SH-SY5Y (cell line): ENCODE measurements around the gene CAMLG.

Experiments
- GATA2 ChIP-seq: IDR thresholded peaks from 2 replicates; pipeline ENCODE4 v1.6.1; 2011; ENCODE audit warnings: mild to moderate bottlenecking, low read depth, low read length
- GATA3 ChIP-seq: IDR thresholded peaks from 2 replicates; pipeline ENCODE4 v1.6.1; 2011; ENCODE audit warnings: low read depth, mild to moderate bottlenecking, low read length, moderate library complexity

Gene CAMLG

DNA sequence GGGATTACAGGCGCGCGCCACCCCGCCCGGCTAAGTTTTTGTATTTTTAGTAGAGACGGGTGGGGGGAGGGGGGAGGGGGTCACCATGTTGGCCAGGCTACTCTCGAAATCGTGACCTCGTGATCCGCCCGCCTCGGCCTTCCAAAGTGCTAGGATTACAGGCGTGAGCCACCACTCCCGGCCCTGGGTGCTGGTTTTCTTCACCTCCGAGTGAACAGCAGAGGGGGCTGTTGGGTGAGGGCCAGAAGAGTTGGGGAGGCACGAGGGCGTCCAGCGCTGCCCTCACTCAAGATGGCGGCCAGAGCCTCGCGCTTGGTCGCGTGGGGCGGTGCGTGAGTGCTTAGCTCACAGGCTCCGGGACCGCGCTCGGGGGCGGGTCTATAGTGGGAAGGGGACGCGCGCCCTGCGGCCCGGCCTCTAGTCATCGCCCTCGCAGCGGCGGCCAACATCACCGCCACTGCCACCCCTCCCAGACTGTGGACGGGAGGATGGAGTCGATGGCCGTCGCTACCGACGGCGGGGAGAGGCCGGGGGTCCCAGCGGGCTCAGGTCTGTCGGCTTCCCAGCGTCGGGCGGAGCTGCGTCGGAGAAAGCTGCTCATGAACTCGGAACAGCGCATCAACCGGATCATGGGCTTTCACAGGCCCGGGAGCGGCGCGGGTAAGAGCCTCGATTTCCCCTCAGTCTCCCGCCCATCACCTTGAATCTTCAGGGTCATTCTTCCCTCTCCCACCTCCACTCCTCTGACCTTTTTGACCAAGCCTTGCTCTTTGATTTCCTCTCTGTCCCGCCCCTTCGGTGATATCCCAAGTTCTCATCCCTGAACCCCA lies at the start of gene CAMLG:
TSS of gene CAMLG (plus strand) at position 416 of the 830 bp plus-strand sequence. CDS start at position 489, 73 bp downstream.
- TF ChIP-seq GATA2 (no peak), GATA3 (no peak)

DNA sequence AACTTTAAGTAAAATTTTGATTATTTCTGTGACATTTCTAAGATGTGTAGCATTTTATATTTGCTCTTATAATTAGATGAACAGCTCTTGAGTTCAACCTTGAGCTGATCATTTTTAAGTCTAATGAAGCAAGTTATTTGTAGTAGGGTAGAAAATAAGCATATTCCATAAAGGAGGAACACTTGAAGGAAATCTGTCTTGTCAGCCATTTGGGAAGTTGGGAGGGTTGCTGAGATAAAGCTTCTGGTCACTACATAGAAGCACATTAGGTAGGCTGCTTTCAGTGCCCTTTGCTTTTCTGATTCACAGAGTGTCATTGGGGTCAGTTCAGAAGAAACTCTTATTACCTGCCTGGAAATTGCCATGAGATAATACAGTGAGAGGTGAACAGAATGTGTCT lies 45.6 kb upstream of the CAMLG start:
- no peak for TF ChIP-seq GATA3
- no peak for TF ChIP-seq GATA2

- TF ChIP-seq GATA2, result no peak
- TF ChIP-seq GATA3, result no peak
Observed at GRCh38 chr5:134708301-134708700, 30.0 kb upstream of the CAMLG start.

DNA sequence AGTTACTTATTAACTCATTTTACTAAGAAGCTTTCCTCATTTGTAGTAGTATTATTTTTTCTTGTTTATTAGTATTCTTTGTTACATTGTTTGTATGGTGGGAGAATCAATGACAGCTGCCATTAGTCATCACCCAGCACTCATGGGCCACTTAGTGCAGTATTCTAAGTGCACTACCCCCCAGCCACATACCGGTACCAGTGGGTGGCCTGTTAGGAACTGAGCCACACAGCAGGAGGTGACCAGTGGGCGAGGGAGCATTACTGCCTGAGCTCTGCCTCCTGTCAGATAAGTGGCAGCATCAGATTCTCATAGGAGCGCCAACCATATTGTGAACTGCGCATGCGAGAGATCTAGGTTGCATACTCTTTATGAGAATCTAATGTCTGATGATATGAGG lies 24.2 kb upstream of the CAMLG start:
- no peak for TF ChIP-seq GATA2
- no peak for TF ChIP-seq GATA3

DNA sequence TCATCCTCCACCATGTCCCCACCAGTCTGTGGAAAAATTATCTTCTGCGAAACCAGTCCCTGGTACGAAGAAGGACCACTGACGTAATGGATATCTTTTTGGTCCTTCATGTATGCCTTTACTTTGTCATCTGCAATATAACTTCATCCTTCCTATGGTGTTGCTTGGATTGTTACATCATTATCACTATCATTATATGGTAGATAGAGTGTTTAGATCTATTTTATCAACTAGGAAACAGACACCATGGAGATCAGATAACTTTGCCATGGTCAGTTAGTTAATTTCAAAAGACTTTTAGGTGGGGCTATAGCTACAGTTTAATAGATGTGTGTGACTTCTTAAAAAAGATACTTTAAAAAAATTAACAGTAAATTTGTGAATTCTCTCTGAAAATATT lies 23.8 kb upstream of the CAMLG start:
- TF ChIP-seq GATA3 (no peak), GATA2 (no peak)

- TF ChIP-seq GATA3, result no peak
- no peak for TF ChIP-seq GATA2
Observed at GRCh38 chr5:134724872-134725271, 13.5 kb upstream of the CAMLG start.

DNA sequence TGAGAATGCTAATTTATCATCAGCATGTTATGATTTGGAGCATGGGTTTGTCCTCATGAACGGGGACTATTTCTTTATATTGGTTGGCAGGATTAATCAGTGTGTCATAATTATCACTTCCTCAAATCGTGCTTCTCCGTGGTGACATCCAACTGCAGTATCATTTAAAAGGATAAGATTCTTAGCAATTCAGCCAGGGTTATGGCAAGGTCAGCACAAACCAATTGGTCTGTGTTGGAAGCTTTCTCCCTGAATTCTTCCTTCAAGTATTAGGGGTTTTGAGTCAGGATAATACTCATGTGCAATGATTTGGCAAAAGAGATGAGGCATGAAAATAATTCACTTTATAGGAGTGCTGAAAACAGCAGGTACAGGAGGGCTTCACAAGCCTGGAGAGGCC lies 5.5 kb upstream of the CAMLG start:
- TF ChIP-seq GATA3, result no peak
- TF ChIP-seq GATA2, result no peak

DNA sequence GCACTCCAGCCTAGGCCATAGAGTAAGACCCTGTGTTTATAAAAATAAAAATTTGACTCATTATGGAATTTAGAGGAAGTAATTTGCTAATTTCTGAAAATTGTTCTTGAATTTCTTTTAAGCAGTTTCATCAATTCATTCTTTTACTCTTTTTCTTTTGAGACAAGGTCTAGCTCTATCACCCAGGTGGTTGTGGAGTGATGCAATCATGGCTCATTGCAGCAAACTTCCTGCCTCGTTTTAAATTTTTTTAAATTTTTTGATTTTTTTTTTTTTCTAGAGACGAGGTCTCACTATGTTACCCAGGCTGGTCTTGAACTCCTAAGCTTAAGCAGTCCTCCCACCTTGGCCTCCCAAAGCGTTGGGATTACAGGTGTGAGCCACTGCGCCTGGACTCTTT lies 3.1 kb upstream of the CAMLG start:
- TF ChIP-seq GATA3, result no peak
- no peak for TF ChIP-seq GATA2

DNA sequence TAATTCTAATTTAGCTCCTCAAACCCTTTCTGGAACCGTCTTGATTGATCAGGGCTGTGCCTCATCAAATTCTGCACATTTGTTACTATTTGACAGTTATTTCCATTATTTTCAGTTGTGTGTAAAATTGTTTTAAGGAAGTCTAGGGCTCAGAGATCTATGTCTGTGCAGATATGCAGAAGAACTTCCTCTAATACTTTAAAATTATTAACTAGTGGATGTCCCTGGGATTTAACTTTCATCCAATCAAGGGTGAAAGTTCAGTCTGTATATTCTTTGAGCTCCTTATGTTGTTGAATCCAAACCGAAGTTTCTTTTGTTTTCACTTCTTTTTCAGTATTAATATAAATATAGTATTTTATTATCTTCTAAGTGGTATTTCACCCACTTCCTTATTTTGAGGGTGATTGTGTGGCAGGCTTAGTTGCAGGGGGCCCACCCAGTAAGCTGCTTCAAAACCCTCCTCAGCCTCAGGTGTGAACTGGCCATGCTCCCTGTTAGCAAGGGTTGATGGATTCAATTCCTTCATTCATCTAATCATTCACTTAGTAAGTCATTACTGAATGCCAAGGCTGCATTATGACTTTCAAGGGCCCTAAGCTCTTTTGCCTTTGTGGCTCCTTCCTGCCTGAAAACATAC lies 2.1 kb upstream of the CAMLG start:
- TF ChIP-seq GATA2 (no peak), GATA3 (no peak)

GRCh38 chr5:134738963-134739661 lies 764 bp downstream of the CAMLG start:
- TF ChIP-seq GATA3 (no peak), GATA2 (no peak)

DNA sequence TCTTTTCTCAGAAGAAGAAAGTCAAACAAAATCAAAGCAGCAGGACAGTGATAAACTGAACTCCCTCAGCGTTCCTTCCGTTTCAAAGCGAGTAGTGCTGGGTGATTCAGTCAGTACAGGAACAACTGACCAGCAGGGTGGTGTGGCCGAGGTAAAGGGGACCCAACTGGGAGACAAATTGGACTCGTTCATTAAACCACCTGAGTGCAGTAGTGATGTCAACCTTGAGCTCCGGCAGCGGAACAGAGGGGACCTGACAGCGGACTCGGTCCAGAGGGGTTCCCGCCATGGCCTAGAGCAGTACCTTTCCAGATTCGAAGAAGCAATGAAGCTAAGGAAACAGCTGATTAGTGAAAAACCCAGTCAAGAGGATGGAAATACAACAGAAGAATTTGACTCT lies 2.7 kb downstream of the CAMLG start:
- TF ChIP-seq GATA3 (no peak), GATA2 (no peak)

DNA sequence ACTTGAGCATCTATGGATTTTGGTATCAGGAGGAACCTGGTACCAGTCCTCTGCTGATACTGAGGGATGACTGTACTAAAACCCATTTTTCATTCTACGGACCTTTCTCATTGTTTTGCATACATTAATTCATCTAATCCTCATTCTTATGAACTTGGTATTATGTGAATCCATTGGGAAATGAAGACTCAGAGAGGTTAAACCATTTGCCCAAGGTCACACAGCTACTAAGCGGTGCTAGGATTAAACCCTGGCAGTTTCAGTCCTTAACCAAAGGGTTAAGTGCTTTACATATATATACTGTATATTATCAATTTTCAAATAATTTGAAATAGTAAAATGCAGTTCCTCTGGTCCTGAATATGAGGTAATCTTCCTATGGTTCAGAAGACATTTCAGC lies 3.8 kb downstream of the CAMLG start:
- TF ChIP-seq GATA2 (no peak), GATA3 (no peak)

GRCh38 chr5:134749415-134749814 lies 11.1 kb downstream of the CAMLG start:
- TF ChIP-seq GATA2 (no peak), GATA3 (no peak)

DNA sequence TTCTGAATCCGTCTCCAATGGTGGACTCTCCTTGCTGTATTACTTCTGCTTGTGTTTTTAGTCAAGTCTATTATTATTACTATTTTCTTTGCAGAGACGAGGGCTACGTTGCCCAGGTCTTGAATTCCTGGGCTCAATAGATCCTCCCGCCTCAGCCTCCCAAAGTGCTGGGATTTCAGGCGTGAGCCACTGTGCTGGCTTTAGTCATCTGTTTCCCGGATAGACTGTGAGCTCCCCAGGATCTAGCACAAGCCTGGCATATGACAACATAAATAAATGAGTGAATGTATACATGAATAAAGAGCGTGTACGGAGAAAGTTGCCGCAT lies 19.8 kb downstream of the CAMLG start:
- TF ChIP-seq GATA3, result no peak
- TF ChIP-seq GATA2, result no peak

GRCh38 chr5:134758504-134759341 lies 20.4 kb downstream of the CAMLG start, which contains the start of gene DDX46:
TSS of gene DDX46 (plus strand) at chr5:134758779. CDS start at chr5:134758939, 160 bp downstream.
- TF ChIP-seq GATA2 (peak; percentile 11; the same call in 1 of the 2 replicates), GATA3 (no peak)
